IMR-90 (cell line): ENCODE measurements around the gene UBE2B.

ENCODE experiments used
- BHLHE40 ChIP-seq: fragments of 150-350 bp; IDR thresholded peaks from 2 replicates; pipeline ENCODE4 v1.6.1; 2016; ENCODE audit warnings: mild to moderate bottlenecking, low read depth, low read length
- CEBPB ChIP-seq: IDR thresholded peaks from 2 replicates; pipeline ENCODE4 v1.6.1; 2012; ENCODE audit warnings: low read depth, low read length, improper control_type of control experiment
- CTCF ChIP-seq: conservative IDR thresholded peaks from 2 replicates; pipeline ENCODE4 v1.5.1; 2012; ENCODE audit warnings: mild to moderate bottlenecking, low read depth, low read length, improper control_type of control experiment
- MAZ ChIP-seq: IDR thresholded peaks from 2 replicates; pipeline ENCODE4 v1.6.1; 2012; ENCODE audit warnings: low read depth, mild to moderate bottlenecking, low read length, improper control_type of control experiment, moderate library complexity, borderline replicate concordance
- MXI1 ChIP-seq: IDR thresholded peaks from 2 replicates; pipeline ENCODE4 v1.6.1; 2012; ENCODE audit warnings: low read depth, mild to moderate bottlenecking, low read length, moderate library complexity, borderline replicate concordance
- POLR2A ChIP-seq: IDR thresholded peaks from 2 replicates; pipeline ENCODE4 v1.6.1; 2012; ENCODE audit warnings: mild to moderate bottlenecking, low read depth, low read length
- RAD21 ChIP-seq: IDR thresholded peaks from 2 replicates; pipeline ENCODE4 v1.6.1; 2012; ENCODE audit warnings: low read length, improper control_type of control experiment
- RFX5 ChIP-seq: IDR thresholded peaks from 2 replicates; pipeline ENCODE4 v1.8.0; 2012; ENCODE audit warnings: low read depth, mild to moderate bottlenecking, low read length, moderate library complexity
- SMC3 ChIP-seq: fragments of 150-350 bp; IDR thresholded peaks from 2 replicates; pipeline ENCODE4 v1.6.1; 2016; ENCODE audit warnings: low read depth, mild to moderate bottlenecking, antibody characterized with exemption, low read length, moderate library complexity
- USF2 ChIP-seq: fragments of 150-350 bp; IDR thresholded peaks from 2 replicates; pipeline ENCODE4 v1.6.1; 2017; ENCODE audit warnings: mild to moderate bottlenecking, antibody characterized with exemption, low read length, low read depth

- TF ChIP-seq RFX5 (no peak), MXI1 (peak; percentile 35; the same call in 1 of the 2 replicates), RAD21 (peak; percentile 27), SMC3 (peak; percentile 0; the same call in 1 of the 2 replicates), CTCF (no peak), BHLHE40 (no peak; the same call in 1 of the 2 replicates), MAZ (peak; percentile 22), POLR2A (peak; percentile 81), CEBPB (peak; percentile 15; the same call in 1 of the 2 replicates), USF2 (no peak)
Observed at GRCh38 chr5:134436523-134437339, 65.4 kb downstream of the UBE2B start.
